T47D (cell line): ENCODE results near the gene CD19.

Experiments used
- DNase-seq, 2 experiments: peaks; one replicate each; pipeline versions ENCODE4 v3.0.0 to v3.0.0-alpha.2; 2011 to 2012; ENCODE audit warnings: low read depth in 1 of 2, low spot score in 1 of 2
- JUND ChIP-seq: IDR thresholded peaks from 2 replicates; pipeline ENCODE4 v1.6.1; 2012; ENCODE audit warnings: low read depth
- in situ Hi-C: cut with HindIII; loops from 2 replicates; pipeline ENCODE4 v1.10.0; 2016; ENCODE audit warnings: low sequenced_read_pairs, low pct_unique_long_range_greater_than_20kb

The CD19 gene

GRCh38 chr16:28984091-28984490 lies 52.3 kb downstream of the CD19 start:
- no peak for DNase-seq
- in situ Hi-C loops = no loop called here
- no peak for TF ChIP-seq JUND

- no peak for DNase-seq
- in situ Hi-C loops = no loop called here
- TF ChIP-seq JUND = no peak
These were observed 52.9 kb downstream of the CD19 start, which contains the start of gene LAT for GRCh38 chr16:28984619-28985135. TSS of gene LAT (plus strand) at chr16:28985052. CDS start at chr16:28985418, 366 bp downstream.

GRCh38 chr16:28985211-28986041 lies 53.7 kb downstream of the CD19 start:
- no peak for TF ChIP-seq JUND
- DNase-seq = no peak
- in situ Hi-C loops = no loop called here

- in situ Hi-C loops = no loop called here
- no peak for DNase-seq
- no peak for TF ChIP-seq JUND
These were observed 54.3 kb downstream of the CD19 start for GRCh38 chr16:28986046-28986445.

- in situ Hi-C loops = no loop called here
- no peak for DNase-seq
- no peak for TF ChIP-seq JUND
These were observed 54.7 kb downstream of the CD19 start for GRCh38 chr16:28986492-28986891.

- in situ Hi-C loops = no loop called here
- DNase-seq = no peak
- TF ChIP-seq JUND = no peak
These were observed 55.5 kb downstream of the CD19 start for GRCh38 chr16:28987170-28987853.
